NCI-H1092 (cell line): Measurements from ENCODE around the gene UIMC1.

ENCODE experiments used
- DNase-seq: peaks from one replicate; lab custom pipeline; 2025; lab: John Stamatoyannopoulos, UW

The UIMC1 gene

DNA sequence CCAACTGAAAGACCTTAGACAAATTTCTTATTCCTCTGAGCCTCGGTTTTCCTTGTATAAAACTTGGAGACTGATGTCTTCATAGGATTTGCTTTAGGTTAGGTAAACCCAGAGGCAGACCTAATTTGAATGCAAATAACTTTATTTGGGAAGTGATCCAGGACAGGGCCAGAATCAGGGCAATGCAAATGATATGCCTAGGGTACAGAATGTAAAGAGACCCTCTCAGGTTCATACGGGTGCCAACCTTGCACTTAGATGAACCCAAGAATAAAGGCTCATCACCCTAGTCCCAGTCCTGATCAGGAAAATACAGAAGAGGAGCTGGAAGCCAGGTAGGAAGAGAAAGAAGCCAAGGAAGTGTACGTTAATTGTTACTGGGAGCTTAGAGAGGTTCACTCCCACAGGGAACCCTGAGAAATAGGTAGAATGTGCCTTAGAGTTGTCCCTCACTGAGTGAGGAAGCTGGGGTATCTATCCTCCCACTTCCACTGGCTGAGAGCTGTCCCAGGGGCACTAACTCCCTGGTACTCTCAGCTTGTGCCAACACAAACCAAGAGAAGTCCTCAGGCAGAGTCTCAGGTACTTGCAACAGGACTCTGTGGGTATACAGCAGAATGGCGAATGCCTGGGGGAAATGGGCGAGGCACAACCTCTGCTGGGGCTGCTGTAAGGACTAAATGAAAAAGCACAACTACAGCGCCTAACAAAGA is 104.3 kb downstream of the UIMC1 start:
- DNase-seq: no peak

DNA sequence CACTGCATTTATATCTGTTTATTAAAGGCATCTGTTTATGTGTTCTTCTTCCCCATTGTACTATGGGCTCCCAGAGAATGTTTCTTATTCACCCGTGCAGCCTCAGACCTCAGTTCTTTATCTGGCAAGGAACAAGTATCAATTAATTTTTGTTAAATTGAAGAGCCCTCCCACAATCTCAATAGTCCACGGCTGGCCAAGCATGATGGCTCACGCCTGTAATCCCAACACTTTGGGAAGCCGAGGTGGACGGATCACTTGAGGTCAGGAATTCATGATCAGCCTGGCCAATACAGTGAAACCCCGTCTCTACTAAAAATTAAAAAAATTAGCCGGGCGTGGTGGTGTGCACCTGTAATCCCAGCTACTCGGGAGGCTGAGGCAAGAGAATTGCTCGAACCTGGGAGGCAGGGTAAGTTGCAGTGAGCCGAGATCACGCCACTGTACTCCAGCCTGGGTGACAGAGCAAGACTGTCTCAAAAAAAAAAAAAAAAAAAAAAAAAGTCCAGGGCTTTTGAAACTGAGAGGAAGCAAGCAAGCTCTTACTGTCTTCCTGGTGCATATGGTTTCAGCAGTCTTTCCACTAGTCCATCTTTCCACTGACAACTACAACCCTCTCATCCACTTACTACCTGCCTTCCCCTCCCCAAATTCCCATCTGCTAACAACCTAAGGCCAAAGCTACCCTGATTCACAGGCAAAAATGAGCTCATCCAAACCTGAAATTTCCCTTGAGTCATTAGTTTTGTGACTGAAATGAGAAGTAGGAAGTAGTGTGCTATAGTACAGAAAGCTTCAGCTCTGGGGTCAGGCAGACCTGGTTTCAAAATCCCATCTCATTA is 105.1 kb downstream of the UIMC1 start:
- no peak for DNase-seq

DNA sequence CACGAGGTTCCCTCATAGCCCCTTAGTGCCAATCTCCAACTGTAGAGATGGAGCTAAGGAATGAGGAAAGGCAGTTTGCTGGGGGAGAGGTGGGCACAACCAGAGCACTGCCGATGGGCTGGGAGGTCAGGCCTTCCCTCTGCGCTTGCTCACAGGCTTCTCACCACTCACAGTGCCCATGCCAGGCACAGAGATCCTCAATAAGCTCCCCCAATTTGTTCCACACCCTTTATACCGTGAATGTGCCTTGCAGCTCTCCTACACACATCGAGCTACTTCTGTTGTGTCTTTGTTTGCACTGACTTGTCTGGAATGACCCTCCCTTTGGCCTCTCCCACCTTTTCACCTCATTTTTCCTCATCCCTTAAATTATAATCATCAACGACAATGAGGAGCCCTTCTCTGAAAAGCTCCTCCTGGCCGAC is 105.8 kb downstream of the UIMC1 start:
- no peak for DNase-seq

DNA sequence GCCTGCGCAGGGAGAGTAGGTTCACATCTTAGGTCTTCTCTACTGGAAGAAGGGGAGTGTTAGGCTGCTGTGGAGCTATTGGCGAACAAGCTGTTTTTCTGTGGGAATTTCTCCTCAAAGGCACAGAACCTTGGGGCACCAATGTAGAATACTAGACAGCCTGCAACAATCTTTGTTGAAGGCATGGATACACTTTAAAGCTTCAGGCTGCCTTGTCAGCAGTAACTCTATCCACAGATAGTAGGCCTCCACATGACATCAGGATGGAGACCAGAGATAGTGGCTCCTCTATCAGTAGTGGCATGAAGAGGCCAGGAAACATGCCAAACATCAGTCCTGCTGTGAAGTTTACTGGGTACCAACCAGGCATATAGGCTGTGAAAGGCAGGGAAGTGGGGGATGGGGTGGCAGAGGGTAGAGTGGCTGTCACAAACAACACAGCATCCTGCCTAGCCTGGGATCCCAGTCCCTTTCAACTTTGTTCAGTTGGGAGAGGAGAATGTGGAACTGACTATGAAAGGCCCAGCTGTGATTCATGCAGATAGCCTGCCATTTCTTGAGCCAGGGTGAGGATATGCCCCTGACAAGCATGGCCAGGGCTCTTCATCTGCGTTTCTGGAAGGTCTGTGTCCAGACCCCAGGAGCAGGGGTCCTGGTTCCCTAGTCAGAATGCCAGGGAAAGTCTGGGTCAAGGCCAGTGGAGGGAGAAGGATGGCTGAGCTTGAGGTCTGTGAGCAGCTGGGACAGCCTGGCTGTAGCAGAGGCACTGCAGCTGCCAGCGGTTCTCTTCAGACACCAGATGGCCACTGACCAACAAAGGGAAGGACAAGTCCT is 106.4 kb downstream of the UIMC1 start:
- DNase-seq: no peak

DNA sequence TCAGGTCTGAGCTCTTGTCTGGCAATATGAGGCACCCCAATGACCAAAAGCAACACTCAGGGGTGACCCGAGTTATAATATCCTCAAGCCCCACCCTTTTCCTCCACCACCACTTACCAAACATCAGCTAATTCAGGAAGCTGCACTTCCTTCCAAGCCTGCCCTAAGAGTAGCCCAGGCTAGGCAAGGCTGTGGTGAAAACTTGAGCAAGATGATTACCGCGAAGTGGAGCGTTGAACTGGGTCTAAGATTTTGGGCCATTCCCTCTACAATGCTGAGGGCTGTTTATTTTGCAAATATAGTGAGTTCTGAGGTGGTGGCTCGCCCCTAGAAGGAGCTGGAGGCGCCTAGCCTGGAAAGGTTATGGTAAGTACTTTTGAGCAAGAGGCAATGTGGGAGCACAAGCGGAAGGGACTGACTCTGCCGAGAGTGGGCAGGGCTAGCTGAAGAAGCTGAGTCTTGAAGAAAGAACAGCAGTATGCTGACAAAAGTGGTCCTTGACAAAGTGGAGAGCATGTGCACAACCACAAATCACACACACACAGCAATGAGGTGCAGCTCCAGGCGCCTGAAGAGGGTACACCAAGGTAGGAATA is 107.2 kb downstream of the UIMC1 start, which contains the start of gene HK3:
Gene HK3, minus strand, starts transcription at position 51 of the 596 bp plus-strand sequence. CDS start 3,187 bp downstream, outside the sequence.
- DNase-seq: no peak

DNA sequence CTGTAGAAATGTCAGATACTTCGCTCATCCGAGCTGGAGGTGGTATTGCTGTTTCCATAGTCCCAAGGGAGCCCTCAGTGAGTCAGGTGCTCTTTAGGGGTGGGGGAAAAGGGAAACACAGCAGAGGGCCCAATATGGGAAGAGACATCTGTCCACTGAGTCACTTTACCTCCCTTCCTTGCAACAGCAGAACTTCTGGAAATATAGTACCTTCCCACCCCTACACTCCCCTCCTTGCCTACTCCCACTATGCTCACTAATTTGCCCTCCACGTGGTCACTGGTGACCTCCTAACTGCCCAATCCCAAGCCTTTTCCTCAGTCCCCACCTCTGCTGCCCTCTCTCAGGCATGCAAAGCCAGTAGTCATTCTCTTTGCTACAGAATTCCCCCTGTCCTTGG is 109.3 kb downstream of the UIMC1 start:
- no peak for DNase-seq

DNA sequence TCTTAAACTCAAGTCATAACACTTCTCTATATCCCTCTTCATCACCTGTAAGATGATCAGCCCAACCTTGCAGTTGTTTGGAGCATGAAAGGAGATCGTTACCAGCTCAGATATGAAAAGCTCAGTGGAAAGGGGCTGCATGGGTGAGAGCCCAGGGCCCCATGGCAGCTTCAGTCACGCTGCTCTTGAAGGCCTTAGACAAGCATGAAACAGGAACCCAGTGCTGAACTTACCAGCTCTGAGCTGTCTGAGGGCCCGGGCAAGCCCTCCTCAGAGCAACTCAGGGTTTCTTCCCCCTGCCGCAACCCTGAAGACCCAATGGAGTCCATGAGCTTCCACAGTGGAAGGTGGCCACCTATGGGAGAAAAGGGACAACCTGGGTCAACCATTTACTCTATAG is 110.7 kb downstream of the UIMC1 start:
- DNase-seq: no peak

DNA sequence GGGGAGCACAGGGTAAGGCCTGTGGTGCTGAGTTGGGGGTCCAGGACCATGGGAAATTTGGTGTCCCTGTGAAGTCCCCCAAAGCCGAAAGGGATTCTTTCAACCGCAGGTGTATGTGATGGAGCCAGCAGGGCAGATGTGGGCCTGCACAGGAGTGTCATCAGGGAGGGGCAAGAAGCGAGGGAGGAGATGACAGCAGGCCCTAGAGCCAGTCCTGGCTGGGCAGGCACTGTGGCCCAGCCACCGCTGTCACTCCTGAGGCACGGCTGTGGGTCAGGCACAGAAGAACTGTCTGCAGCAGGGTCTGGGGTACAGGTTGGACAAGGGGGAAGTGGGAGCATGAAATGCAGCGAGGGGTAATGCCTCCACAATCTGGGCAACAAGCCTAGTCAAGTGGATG is 112.3 kb downstream of the UIMC1 start:
- DNase-seq: no peak

DNA sequence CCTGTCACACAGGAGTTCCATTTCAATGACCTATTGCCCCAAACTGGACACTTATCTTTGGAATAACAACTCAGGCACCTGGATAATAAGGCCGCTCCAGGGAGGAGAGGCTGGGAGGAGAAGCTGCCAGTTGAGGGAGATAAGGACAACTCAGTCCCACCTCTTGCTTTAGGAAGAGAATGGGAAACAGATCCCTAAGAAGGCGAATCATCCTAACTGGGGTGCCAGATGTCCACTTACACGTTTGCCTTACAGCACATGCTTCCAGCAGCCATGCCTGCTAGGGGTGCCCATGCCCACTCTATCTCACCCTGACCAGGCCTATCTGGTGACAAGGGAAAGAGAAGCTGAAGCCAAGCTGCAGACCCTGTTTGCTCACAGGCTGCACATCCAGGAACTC is 113.9 kb downstream of the UIMC1 start:
- DNase-seq: no peak

DNA sequence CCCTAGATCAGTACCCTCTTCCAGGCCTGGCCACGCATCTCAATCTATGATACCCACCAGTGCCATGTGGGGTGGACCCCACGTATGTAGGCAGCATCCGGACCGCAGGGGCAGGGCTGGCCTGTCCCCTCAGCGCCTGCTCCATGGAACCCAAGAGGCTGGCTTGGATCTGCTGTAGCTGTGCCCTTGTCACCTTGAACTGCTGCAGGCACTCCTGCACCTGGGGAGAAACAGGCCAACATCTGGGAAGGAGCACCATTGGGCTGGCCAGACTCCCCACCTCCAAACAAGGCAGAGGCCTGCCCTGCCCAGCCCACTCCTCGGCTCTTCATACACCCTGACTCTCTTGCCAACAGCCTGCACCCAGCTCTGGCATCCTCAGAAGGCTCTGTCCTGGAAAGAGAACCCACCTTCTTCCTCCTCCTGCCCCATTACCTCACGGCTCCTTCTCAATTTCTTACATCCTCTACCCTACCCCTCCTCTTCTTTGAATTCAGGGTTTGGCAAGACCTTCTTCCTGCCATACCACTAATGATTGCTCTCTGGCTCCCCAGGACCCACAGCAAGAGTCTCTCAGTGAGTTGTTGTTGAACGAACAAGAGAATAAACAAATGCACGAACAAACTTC is 115.1 kb downstream of the UIMC1 start:
- no peak for DNase-seq

DNA sequence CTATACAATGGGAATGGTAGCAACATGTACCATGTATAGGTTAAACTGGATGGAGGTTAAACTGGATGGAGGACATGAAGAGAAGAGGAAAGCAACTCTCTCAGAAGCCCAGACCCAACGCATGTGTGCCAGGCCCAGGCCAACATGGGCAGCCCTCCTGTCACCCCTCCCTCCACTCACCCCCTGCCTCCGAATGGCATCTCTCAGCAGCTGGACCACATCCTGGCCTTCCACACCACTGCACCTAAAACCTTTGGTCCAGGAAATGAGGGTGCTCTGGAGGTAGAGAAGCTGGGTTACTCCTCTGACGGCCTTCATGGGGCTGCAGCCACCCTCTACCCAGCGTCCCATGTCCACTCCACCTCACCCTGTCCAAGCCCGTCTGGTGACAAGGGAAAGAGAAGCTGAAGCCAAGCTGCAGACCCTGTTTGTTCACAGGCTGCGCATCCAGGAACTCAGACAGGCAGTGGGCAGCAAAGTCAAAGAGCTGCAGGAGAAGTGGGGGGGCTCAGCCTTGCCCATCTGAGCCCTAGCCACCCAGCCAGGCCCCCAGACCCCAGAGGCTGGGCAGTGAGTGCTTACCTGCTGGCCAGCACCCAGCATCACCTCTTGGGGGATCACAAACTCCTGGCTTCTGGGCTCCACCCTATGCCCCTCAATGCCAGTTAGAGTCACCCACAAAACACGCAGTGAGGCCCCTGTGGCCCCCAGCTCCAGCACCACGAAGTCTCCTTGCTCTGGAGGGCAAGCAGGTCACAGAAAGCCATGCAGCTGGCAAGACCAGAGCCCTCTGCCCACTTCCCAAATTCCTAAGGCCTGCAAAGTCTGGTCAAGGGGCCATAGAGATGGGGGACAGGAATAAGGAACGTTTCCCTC is 115.9 kb downstream of the UIMC1 start:
- DNase-seq: no peak

DNA sequence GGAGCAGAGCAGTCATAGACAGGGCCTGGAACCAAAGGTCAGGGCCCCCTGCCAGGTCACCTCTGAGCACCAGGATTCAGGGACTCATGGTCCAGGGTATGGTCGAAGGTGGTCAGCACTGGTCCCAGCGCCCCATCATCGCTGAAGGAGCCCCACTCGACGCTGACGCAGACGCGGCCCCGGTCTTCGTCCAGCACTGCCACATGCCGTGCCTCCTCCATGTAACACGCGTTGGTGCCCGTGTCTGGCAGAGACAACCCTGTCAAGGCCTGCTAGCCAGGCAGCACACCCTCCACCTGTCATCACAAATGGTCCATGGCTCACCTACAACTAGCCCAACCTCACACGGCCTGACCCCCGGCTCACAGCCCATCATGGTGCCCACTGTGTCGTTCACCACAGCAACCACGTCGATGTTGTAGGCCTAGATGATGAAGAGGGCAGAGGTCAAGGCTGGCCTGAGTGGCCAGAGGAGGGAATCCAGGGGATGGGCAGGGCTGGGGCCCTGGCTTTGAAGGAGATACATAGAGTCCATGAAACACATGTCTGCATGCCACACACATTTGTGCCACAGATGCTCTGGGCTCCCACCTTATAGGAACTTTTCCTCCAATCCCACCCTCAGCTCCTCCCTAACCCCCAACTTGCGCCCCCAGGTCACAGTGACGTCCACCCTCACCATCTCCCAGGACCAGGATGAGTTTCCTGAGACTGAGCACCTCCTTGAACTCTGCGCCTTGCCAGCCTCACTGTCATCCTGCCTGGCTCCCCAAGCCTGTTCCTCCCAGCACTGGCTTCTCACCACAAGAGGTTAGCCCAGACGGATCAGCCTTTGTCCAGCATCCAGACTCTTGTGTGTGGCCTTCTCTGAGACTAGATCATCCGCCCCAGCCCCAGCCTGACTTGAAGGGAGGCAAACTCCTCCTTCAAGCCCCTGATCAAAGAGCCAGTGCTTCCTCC is 117.0 kb downstream of the UIMC1 start:
- no peak for DNase-seq

DNA sequence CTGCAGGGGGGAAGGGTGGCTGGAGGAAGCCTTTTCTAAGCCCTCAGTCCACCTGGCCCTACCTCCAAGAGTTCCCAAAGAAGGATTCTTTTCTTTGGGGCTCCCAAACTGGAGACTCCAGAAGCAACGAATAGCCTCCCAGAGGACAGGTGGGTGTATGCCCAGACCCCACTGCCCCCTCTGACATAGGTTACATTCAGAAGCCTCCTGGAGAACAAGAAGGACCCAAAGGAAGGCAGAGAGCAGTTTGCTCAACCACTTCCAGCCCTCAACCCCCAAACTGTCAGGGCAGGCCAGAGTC is 117.8 kb downstream of the UIMC1 start:
- DNase-seq: no peak

DNA sequence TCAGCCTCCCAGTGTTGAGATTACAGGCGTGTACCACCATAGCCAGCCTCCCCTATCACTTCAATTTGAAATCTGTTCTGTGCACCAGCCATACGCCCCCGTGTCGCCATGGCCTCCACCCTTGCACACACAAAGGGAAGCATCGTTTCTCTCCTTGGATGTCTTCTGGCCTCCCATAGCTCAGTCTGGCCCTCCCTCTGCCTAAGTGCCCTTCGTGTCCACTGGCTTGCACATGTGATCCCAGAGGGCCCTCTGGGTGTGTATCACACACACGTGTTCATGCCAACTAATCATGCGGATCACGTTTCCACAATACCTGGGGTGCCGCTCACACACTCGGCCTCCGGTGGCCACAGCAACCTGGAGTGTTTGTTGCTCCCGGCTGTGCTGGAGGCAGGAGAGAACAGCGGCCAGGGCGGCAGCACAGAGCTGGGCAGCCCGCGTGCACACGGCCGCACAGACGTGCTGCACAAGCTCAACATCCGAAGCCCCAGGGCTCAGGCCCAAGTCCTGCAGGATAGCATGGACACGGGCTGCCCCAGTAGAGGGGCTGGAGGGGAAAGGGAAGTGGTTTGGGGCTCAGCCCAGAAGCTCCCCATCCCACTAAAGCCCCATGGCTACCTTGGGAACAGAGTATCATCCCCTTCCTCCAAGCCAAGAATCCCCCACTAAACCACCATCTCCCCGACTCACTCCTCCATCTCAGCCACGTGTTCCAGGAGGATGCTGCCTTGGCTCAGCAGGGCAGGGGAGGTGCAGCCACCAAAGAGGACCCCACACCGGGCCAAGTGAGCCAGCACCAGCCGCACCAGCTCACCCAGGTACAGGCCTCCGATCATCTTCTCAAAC is 118.3 kb downstream of the UIMC1 start:
- DNase-seq: no peak

DNA sequence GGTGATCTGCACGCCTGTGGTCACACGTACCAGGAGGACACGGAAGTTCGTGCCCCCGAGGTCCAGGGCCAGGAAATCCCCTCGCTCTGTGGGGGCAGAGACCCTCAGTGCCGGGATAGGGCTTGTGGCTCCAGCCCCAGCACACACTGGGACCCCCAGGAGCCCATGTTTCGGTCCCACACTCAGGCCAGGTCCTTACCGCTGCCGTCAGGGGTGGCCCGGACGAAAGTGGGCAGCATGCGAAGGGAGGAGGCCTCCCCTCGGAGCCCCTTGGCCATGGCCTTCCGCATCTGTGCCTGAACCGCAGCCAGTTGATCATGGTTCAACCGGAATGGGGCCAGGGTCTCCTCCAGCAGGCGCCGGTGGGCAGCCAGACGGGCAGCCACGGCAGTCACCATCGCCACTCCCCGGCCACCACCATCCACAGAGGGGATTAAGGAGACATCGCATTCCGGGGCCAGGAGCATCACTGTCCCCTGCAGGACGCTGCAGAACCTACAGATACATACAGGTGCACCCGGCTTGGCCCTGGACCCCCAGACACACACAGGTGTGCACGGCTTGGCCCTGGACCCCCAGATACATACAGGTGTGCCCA is 119.2 kb downstream of the UIMC1 start:
- DNase-seq: no peak

DNA sequence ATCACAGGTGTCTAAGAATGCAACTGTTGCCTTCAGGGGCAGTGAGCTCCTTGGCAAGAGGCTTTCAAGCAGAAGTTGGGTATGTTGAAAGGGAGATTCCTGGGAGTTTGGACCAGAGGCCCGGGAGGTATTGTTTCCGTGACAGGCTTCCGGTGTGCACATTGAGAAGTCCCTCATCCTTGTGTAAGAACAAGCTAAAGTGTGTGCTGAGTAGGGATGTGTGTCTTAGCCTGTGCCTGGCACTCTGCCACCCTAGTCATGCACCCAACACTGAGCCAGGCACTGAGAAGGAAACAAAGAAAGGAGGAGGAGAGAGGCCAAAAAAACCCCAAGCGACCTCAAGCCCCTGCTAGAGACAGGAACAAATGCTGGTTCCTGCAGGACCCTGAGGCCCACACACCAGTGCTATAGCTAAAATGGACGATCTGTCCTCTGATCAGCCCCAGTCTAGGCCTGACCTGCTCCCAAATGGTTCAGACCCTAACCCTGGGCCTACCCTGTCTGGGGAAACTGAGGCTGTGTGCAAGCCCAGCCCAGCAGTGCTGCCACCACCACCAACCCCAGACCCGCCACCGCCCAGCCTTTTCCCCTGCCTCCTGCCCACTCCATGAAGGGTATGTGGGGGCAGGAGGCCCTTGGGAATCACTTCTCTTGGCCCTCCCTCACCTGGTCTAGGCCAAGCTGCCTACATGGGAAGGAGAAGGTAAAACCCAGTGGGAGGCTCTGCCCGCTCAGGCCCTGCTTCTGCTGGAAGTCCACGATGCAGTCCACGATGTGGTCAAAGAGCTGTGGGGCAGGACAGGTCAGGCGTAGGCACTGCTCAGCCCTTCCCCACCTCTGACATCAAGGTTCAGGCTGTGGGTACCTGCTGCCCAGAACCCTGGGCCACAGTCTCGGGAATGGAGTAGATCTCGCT is 120.0 kb downstream of the UIMC1 start:
- no peak for DNase-seq

DNA sequence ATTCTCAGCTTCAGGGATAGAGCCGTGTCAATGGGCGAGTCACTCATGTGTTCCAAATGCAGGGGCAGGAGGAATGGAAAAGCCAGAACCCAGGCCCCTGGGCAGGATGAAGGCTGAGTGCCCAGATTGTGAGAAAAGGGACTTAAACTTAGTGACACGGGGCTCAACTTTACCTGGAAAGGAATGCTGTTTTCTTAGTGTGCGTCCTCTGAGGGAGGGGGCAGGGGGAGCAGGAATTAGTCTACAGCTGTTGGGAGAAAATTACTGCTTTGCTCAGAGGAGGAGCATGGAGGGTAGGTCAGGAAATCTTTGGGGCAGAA is 122.0 kb downstream of the UIMC1 start:
- no peak for DNase-seq
